ENCODE measurements around the gene SAMSN1. TPM values are rescaled to one million over a fixed set of nuclear protein-coding genes. Genes with fewer than 3 reads are reported as not detected.
"Not testable (repeated sequence)": the region's sequence is repeated elsewhere in the genome, so short reads cannot be mapped to it uniquely, and the experiment has no call there.

Gene SAMSN1
- total RNA-seq, 1 experiment from 2014 or later = 0.08 TPM

DNA sequence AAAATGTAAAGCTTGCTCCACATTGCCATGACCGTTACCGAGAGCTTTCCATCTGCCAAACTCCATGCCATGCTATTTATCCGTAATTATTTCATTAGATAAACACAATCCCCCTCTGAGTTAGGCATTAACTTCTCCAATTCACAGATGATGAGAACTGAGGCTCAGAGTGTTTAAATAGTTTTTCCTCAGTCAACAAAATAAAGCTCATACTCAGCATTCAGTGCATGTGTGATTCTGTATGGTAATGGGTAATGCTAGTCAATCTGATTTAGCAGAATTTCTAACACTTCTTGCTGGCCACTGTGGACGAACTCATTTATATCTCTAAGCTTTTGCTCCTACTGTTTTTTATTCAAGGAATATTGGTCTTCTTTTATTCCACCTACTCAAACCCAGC is 17.3 kb downstream of the SAMSN1 start:
- no peak for DNase-seq (ENCODE audit: low spot score)

DNA sequence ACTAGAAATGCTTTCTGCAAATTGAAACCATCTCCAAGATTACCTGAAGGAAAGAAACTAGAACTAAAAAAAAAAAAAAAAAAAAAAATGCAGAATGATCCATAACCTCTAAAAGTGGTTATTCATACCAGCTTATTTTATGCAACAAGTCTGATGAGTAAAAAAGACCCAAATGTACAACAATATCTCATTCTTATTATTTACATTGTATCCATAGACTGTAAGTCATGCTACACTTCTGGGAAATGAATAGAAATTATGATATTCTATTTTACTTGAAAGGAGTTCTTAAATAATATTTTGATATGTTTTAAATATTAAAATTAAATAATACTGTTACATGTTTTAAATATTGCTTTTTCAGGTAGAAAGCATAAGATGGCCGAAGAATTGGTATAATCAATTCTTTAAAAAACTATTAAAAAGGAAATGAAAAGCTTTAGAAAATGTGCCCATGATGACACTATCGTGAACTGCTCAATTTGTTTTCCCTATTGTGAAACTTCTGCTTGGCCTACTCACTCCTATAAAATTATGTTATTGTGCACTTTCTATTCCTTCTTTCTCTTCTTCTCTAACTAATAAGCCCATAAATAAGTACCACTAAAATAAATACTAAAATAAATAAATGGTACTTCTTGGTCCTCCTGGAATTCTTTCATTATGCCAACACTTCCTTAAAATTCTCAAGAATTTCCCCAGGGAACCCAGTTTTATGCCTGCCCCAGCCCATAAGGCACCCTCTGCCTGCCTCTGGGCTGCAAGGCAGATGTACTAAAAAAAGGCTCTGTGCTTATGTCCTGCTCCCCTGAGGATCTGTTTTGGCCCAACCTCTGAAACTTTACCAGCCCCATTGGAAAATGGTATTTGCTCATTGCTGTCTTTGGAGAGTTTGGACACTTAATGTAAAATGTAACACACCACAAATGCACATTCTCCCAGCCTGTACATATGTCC is 18.1 kb downstream of the SAMSN1 start:
- DNase-seq (ENCODE audit: low spot score) = no peak

DNA sequence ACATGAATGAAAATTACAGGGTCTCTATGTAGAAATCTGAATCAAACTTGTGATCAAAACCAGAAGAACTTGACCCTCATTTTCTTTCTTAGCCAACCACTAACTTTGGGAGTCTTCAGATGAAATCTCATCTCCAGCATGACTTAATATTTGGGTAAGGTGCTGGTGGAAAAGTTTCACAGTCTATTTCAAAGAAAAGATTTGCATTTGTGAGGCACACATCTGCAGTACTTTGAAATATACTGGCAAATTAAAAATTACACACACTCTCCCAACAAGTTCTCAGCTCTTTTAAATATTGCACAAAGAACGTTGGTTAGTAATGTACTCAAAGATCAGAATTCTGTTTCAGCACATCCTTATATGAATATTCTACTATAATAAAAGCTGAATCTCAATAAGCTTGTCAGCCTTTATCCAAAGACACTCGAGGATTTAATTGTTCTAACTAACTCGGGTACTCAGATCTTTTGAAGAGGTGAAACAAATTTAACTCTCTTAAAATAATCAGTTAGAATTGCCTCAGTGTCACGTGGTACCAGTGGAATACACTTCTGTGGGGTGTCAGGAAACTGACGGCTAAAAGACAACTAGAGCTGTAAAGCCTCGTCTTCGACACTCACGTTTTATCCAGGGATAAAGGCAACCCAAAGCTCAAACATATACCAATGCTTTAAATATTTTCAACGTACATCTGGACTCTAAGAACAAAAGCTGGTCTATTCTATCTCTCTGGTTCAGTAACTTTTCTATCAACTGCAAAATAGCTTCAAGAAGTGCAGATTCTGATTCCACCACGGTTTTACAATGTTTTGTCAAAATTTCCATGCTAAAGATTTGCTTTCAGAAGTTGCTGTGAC is 19.0 kb downstream of the SAMSN1 start:
- DNase-seq (ENCODE audit: low spot score) = no peak

DNA sequence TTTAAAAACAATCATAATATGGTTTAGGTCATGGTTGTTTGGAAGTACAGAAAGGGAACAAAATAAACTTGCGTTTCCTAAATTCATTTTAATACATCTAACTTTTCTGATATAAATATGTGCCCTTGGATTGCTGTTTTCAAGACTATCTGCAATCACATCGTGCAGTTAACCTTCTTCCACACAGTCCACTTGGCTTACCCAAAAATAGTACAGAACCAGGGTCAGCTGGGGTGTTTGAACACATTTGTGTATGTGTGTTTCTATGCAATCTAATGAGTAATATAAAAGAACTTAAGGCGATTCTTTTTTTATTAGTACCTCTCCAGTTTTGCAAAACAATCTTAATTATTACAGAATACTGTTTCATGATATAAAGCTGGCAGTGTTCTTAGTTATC is 19.9 kb downstream of the SAMSN1 start:
- no peak for DNase-seq (ENCODE audit: low spot score)

DNA sequence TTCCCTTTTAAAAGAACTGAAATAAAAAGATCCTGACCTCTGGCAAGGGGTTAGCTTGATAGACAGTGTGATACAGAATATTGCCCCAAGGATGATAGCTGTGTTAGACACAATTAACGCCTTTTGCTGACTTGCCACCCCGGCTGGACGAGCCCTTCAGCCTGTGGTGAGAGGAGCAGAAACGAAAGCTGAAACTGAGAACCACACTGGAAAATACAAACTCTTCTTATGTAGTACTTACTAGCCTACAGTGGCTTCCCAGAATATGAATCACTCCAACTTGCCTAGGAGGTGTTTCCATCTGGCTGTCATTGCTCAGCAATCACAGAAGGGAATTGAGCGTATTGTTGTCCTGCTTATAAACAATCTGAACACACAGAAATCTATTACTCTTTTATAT is 22.9 kb downstream of the SAMSN1 start:
- no peak for DNase-seq (ENCODE audit: low spot score)

DNA sequence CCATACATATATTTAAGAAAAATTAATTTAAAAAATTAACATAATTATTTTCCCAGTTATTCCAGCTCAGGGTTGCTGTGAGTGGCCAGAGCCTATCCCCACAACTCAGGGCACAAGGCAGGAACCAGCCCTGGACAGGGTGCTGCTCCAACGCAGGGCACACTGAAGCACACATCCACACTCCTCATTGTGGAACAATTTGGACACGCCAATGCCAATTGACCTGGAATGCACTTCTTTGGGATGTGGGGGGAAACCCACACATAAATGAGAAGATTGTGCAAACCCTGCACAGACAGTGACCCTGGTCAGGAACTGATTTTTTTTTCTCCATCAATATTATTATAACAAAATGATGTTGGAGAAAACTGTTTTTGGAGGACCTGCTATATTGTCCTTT is 23.4 kb downstream of the SAMSN1 start:
- no peak for DNase-seq (ENCODE audit: low spot score)

DNA sequence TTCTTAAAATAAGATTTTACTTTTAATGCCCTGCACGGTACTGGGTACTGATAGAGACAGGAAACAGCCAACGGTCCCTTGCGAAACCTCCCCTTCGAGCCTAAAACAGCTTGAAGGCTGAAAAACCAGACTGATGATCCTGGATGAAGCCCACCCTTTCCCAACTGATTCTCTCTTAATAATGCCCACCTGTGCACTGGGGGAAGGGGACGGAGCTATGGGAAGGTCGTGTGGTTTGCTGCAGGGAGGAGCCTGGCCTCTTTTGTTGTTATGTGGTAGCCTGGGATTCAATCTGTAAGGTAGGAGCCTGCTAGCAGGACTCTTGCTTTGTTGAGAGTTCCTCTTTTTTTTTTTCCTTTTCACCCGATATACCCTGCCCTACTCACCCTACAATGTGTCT is 25.6 kb downstream of the SAMSN1 start:
- no peak for DNase-seq (ENCODE audit: low spot score)

DNA sequence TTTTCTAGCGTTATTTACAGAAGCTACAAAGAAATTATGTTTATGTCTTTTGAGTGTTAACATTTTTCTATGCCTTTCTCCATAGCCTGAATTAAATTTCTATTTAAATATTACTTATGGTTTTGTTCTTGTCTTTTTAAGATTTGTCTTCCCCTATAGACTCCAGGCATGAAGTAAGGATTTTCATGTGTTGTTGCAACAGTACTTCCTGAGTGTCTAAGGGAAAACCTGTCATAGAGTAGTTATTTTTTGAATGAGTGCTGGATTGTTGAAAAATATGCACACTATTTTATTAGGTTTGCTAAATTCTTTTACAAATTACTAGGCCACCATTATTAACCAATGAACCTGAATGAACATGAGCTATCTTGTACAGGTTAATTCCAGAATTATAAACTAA is 27.1 kb downstream of the SAMSN1 start:
- no peak for DNase-seq (ENCODE audit: low spot score)

DNA sequence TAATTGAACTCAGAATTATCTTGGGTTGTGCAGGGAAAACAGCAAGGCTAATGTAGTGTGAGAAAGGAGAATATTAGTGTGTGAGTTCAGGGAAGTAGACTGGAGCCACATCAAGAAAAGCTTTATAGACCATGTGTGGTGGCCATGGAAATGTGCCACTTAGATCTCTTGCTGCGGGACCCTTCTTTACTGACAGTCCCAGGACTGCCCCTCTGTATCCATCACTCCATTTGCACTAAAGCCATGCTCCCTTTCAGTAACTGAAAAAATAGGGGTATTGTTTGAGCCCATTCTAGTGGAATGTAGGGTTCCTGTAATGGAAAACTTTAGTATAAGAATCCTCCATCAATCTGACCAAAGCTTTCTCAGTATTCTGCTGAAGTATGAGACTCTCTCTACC is 32.3 kb downstream of the SAMSN1 start:
- no peak for DNase-seq (ENCODE audit: low spot score)

DNA sequence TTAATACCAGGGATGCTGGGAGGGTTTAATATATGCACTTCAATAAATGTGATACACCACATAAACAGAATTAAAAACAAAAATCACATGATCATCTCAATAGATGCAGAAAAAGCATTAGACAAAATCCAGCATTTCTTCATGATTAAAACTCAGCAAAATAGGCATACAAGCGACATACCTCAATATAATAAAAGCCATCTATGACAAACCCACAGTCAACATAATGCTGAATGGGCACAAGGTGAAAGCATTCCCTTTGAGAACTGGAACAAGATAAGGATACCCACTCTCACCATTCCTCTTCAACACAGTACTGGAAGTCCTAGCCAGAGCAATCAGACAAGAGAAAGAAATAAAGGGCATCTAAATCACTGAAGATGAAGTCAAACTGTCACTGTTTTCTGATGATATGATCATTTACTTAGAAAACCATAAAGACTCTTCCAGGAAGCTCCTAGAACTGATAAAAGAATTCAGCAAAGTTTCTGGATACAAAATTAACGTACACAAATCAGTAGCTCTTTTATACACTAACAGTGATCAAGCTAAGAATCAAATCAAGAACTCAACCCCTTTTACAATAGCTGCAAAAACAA is 39.2 kb downstream of the SAMSN1 start:
- DNase-seq (ENCODE audit: low spot score) = not testable (repeated sequence)

DNA sequence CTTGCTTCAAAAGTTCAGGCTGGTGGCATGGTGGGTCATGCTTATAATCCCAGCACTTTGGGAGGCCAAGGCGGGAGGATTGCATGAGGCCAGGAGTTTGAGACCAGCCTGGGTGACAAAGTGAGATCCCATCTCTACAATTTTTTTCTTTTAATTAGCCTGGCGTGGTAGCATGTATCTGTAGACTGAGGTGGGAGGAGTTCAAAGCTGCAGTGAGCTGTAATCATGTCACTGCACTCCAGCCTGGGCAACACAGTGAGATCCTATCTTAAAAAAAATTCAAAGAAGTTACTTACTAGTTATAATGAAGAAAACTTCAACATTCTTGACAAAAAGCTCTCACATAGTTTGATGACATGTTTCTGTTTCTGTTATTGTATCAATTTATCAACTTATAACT is 45.2 kb downstream of the SAMSN1 start:
- DNase-seq (ENCODE audit: low spot score) = no peak

DNA sequence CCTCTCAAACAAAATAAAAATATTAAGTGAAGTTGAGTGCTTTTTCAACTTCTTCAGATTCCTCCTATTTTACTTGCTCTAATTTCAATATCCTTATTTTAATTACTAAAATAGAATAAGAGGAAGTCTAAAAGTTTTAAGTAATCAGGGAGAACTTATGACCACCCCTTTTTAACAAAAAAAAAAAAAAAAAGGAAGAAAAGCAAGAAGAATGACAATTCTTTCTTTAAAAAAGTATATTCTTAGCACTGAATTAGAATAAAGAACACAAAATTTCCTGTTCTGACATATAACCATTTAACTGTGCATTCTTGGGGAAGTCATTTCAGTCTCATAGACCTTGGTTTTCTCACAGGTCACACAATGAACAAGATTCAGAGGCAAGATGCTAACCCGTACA is 46.8 kb downstream of the SAMSN1 start:
- DNase-seq (ENCODE audit: low spot score) = no peak

DNA sequence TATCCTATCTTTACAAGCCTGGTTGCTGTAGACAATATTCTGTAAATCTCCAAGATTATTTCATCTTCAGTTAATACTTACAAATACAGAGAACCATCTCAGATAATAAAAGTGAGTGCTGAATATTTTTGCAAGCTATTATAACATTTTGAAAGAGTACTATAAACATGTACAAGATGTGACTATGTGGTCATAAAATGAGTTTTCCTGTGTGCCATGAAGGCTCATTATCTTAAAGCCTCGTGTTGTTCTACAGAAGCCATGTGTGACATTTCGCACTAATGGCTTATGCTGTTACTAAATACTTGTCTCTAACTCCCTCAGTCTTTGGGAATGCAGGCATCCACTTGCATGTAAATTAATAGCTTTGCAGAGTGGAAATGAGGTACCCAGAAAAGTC is 48.3 kb downstream of the SAMSN1 start:
- no peak for DNase-seq (ENCODE audit: low spot score)

DNA sequence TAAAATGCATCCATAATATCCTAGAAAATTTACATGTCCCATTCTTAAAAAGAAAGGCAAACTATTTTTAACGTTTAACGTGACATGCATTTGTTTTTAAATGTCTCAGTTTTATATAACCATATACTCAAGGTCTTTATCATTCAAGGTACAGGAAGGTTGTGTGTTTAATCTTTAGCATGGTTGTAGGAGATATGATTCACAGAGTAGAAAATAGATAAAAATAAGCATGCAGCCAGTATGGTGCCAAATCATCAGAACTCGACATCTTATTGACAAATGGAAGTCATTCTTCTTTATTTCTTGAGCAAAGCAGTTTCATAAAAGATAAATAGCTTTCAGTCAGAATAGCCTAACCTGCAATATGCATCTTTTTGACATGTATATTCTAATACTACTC is 51.0 kb downstream of the SAMSN1 start:
- DNase-seq (ENCODE audit: low spot score) = no peak

DNA sequence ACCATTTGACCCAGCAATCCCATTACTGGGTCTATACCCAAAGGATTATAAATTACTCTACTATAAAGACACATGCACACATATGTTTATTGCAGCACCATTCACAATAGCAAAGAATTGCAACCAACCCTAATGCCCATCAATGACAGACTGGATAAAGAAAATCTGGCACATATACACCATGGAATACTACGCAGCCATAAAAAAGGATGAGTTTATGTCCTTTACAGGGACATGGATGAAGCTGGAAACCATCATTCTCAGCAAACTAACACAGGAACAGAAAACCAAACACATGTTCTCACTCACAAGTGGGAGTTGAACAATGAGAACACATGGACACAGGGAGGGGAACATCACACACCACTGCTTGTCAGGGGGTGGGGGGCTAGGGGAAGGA is 51.9 kb downstream of the SAMSN1 start:
- DNase-seq (ENCODE audit: low spot score) = not testable (repeated sequence)

DNA sequence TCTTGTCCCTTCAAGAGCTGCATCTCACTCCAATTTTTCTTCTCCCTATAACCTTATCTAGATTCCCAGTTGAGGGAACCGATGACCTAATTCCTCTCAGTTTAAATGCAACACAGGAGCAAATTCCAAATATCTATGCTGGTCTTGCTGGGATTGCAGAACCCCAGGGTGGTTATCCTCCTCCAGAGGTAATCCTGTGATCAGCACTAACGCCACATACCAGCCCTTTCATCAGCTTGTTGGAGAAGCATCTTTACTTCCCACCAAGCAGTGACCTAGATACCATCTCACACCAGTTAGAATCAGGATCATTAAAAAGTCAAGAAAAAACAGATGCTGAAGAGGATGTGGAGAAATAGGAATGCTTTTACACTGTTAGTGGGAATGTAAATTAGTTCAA is 52.4 kb downstream of the SAMSN1 start:
- no peak for DNase-seq (ENCODE audit: low spot score)

DNA sequence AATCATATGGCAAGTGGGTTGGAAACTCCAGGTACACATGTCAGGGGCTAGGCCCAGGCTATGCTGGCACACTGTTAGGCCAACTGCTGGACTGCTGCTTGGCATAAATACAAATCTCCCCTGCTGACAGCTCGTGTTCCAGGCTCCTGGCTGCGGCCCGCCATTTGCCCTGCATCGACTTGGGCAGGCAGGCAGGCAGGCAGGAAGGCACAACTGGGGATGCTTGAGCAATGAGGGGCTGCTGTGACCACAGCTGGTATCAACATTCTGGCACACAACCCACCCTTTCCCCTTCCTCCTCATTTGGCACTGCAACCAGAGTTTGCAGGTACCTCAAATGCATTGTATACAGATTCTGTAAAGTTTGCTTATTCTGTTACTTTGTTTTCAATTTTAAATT is 53.2 kb downstream of the SAMSN1 start:
- DNase-seq (ENCODE audit: low spot score) = no peak

DNA sequence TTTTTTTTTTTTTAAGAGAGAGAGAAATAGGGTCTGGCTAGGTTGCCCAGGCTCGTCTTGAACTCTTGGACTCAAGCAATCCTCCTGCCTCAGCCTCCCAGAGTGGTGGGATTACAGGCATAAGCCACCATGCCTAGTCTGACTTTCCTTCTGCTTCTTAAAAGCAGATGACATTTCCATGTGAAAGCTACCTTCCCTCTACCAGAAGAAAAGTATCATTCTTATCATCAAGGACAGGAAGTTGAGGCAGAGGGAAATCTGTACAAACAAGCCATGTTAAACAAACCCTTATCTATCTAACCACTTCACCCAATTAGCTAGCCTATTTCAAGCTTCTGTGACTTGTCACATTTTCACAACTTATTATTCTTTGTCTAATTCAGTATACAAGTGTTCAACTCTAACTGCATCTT is 54.8 kb downstream of the SAMSN1 start:
- DNase-seq (ENCODE audit: low spot score) = no peak

DNA sequence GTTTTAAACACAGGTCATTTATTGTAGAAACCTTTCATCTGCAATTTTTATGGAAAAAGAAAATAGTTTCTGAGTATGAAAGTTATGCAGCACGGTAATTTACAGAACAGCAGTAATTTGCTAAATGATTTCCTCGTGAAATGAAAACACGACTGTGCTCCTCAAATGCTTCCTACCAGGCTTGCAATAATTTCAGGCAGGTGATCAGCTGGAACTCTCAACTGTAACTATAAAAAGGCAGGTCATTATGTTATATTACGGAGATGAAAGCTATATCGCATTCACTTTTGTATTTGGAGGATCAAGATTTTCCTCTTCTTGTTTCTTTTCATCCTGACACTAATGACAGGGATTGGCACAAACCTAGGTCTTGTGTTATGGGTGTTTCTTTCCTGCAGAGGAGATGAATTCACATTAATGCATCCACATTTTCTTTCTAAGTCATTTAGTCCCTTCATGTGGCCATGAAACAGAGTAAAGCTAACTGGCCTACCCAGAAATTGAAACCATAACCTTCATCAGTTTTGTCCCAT is 57.4 kb downstream of the SAMSN1 start:
- no peak for DNase-seq (ENCODE audit: low spot score)

DNA sequence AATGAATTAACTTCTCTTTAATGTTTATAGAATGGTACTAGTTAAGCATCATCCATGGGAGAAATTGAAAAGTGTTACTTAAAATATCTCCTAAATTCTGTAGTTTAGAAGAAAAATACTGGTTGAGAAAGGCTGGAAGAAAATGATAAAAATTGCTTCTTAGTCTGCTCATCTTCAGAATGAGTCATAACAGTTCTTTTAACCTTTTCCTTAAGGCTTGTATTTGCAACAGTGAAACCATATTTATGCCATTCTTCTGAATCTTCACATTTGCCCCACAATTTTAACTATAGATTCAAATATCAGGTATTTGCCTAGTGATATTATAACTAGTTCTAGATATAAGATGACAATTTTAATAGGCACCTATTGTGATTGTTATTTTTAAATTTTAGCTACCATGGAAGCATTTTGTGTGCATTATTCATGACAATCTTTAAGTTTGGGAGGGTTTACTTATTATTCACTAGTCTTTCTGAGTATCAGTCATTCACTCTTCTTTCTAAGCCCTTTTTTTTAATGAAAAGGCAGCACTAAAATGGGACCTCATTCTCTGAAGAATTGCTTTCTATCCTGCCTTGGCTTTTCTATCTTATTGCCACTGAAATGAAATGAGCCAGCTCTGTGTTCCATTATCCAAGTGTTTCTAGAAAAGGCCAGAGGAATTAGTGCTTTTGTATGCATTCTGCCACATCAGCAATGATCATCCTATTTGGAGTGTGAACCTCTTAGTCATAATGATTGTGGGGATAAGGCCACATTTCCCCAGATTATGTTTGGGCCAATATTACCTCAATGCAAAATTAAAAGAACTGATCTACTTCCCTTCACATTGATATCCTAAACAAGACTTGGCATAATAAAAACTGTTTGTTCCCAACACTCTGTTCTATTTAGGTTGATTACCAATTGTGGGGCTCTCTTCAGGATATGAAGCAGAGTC is 58.4 kb downstream of the SAMSN1 start:
- no peak for DNase-seq (ENCODE audit: low spot score)

DNA sequence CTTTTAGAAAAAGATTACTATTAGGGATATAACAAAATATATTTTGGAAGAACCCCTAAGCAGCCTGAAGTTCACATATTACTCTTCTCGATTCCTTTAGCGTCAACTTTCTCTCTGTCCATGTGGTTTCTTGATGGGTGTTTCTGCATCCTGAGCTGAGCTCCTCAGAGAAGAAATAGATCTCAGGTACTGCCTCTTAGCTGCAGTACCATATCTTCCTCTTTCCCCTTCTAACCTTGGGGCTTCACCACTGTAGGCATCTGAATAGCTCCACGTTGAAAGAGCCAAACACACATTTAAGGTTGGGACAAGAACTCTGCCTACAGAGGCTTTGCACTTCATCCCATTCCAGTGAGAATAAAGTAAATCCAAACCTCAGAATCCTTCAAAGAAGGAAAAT is 59.2 kb downstream of the SAMSN1 start:
- DNase-seq (ENCODE audit: low spot score) = no peak

Measured in HT-29 (cell line).